GM23248 (cell line): Measurements from ENCODE around the gene REPS2. TPM values are rescaled to one million over a fixed set of nuclear protein-coding genes. Genes with fewer than 3 reads are reported as not detected.

Experiments
- DNase-seq: peaks from one replicate; pipeline ENCODE4 v3.0.0-alpha.2; 2015
- H2AFZ ChIP-seq: fragments of 200-600 bp; sonication (generic); 2 replicates; pipeline ENCODE4 v1.6.1; 2016; ENCODE audit warnings: antibody characterized with exemption
- H3F3A ChIP-seq: fragments of 200-600 bp; sonication (generic); 2 replicates; pipeline ENCODE4 v1.6.1; 2016; ENCODE audit warnings: mild to moderate bottlenecking, antibody characterized with exemption, mixed run types; ENCODE audit not compliant: insufficient read depth
- H3K27ac ChIP-seq: fragments of 200-600 bp; sonication (generic); 2 replicates; pipeline ENCODE4 v1.5.1; 2016; ENCODE audit warnings: mild to moderate bottlenecking
- H3K27me3 ChIP-seq: fragments of 200-600 bp; sonication (generic); replicated peaks from 2 replicates; pipeline ENCODE4 v1.6.1; 2016; ENCODE audit warnings: mild to moderate bottlenecking; ENCODE audit not compliant: insufficient read depth
- H3K36me3 ChIP-seq: fragments of 200-600 bp; sonication (generic); 2 replicates; pipeline ENCODE4 v1.6.1; 2016; ENCODE audit warnings: low read depth, mild to moderate bottlenecking
- H3K4me1 ChIP-seq: fragments of 200-600 bp; sonication (generic); 2 replicates; pipeline ENCODE4 v1.6.1; 2016; ENCODE audit warnings: mild to moderate bottlenecking; ENCODE audit not compliant: insufficient read depth
- H3K4me2 ChIP-seq: fragments of 200-600 bp; sonication (generic); one replicate; pipeline ENCODE4 v1.6.1; 2016; ENCODE audit warnings: mild to moderate bottlenecking; ENCODE audit not compliant: unreplicated experiment
- H3K4me3 ChIP-seq: fragments of 200-600 bp; sonication (generic); 2 replicates; pipeline ENCODE4 v1.5.1; 2016; ENCODE audit warnings: mild to moderate bottlenecking
- H3K79me2 ChIP-seq: fragments of 200-600 bp; sonication (generic); 2 replicates; pipeline ENCODE4 v1.6.1; 2016; ENCODE audit warnings: mild to moderate bottlenecking; ENCODE audit not compliant: insufficient read depth
- H3K9ac ChIP-seq: fragments of 200-600 bp; sonication (generic); 2 replicates; pipeline ENCODE4 v1.6.1; 2016; ENCODE audit warnings: mild to moderate bottlenecking
- H3K9me2 ChIP-seq: fragments of 200-600 bp; sonication (generic); 2 replicates; pipeline ENCODE4 v1.6.1; 2016; ENCODE audit warnings: mixed run types, mild to moderate bottlenecking, moderate library complexity; ENCODE audit not compliant: insufficient read depth
- H3K9me3 ChIP-seq: fragments of 200-600 bp; sonication (generic); one replicate; pipeline ENCODE4 v1.6.1; 2017; ENCODE audit warnings: low read depth
- H4K20me1 ChIP-seq: fragments of 200-600 bp; sonication (generic); 2 replicates; pipeline ENCODE4 v1.6.0; 2016; ENCODE audit not compliant: insufficient read depth
- EZH2 ChIP-seq: fragments of 200-600 bp; sonication (generic); IDR thresholded peaks from 2 replicates; pipeline ENCODE4 v1.6.1; 2018; ENCODE audit warnings: antibody characterized with exemption, mild to moderate bottlenecking; ENCODE audit not compliant: insufficient read depth, poor library complexity, severe bottlenecking
- EZH2phosphoT487 ChIP-seq: fragments of 200-600 bp; sonication (generic); IDR thresholded peaks from 2 replicates; pipeline ENCODE4 v1.6.1; 2018; ENCODE audit warnings: antibody characterized with exemption, moderate library complexity, mild to moderate bottlenecking, low read depth; ENCODE audit not compliant: insufficient read depth
- WGBS, 2 experiments: methylation state at CpG; one replicate each; pipeline ENCODE4 v1.1.6; 2015 to 2017; ENCODE audit warnings: low lambda C conversion rate in 2 of 2, low coverage in 1 of 2; ENCODE audit errors: missing lambda C conversion rate in 2 of 2; 5-methylcytosine and 5-hydroxymethylcytosine counted together
- in situ Hi-C: fragments of 300-500 bp; cut with MboI; formaldehyde crosslinking; loops from 2 replicates; pipeline ENCODE4 v1.15.0; 2020
- polyA plus RNA-seq: library from polyadenylated mRNA; unstranded; fragments of >200 nt; fragmentation: Nextera tagmentation; extraction: Ambion mirVana; gene quantifications from 2 replicates; pipeline ENCODE4 v1.2.1, GENCODE V29; 2016
- total RNA-seq: library from RNA; depleted of rRNA; stranded (reverse); fragments of >200 nt; shearing (Covaris generic); gene quantifications from 2 replicates; pipeline ENCODE4 v1.2.3, GENCODE V29; 2014

Gene REPS2
- total and polyA plus RNA-seq, 2 experiments from 2014 or later, result 0.03 to 0.11 TPM

DNA sequence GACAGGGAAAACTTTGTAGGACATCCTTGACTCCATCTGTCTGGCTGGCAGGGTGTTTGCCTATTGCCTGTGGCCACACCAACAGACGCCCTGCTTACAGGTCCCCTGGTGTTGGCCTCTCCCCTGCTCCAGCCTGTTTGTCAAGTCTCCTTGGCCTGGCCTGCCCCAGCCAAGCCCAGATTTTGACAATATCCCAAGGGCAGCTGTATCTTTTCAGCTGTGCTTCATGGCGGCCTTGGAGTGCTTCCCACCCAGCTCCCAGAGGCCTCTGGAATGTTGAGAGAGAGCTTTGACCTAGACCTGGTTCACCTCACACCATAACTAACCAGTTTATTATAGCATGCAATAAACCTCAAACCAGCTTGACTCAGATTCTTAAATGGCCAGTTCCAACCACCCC lies 224.5 kb downstream of the REPS2 start:
- no peaks in the 10 kb centered on the region for H3K4me1 ChIP-seq
- no peaks in the 10 kb centered on the region for H3K36me3 ChIP-seq
- no peak overlapping the region for H3K27ac ChIP-seq
- no peak overlapping the region for H3K4me3 ChIP-seq
- no peaks in the 10 kb centered on the region for H3F3A ChIP-seq
- H4K20me1 ChIP-seq, result no peaks in the 10 kb centered on the region
- no peak for DNase-seq
- no peak overlapping the region for H2AFZ ChIP-seq
- 58 to 61% methylated on average over 2 of the region's 2 CpGs for WGBS, 2 experiments
- H3K79me2 ChIP-seq, result no peaks in the 10 kb centered on the region
- H3K4me2 ChIP-seq, result no peak overlapping the region
- H3K27me3 ChIP-seq, result no peaks in the 10 kb centered on the region
- TF ChIP-seq EZH2 (no peak), EZH2phosphoT487 (no peak)
- no peak overlapping the region for H3K9ac ChIP-seq
- in situ Hi-C loops, result no loop called here
- H3K9me3 ChIP-seq, result no peaks in the 10 kb centered on the region
- no peaks in the 10 kb centered on the region for H3K9me2 ChIP-seq

- 13 to 24% methylated on average over 5 to 8 of the region's 8 CpGs for WGBS, 2 experiments
These were observed 228.2 kb downstream of the REPS2 start for GRCh38 chrX:17174671-17175070.

GRCh38 chrX:17182317-17182716 lies 235.9 kb downstream of the REPS2 start:
- Histone ChIP-seq H2AFZ (no peak overlapping the region), H3K36me3 (no peaks in the 10 kb centered on the region), H3K79me2 (no peaks in the 10 kb centered on the region), H3K9ac (no peak overlapping the region), H3K4me2 (no peak overlapping the region), H4K20me1 (no peaks in the 10 kb centered on the region), H3K4me1 (no peaks in the 10 kb centered on the region), H3F3A (no peaks in the 10 kb centered on the region), H3K4me3 (no peak overlapping the region), H3K9me2 (no peaks in the 10 kb centered on the region), H3K27ac (no peak overlapping the region), H3K27me3 (no peaks in the 10 kb centered on the region), H3K9me3 (no peaks in the 10 kb centered on the region)
- 62 to 72% methylated on average over 3 of the region's 3 CpGs for WGBS, 2 experiments
- TF ChIP-seq EZH2 (no peak), EZH2phosphoT487 (no peak)
- in situ Hi-C loops, result no loop called here
- DNase-seq, result no peak

More at GRCh38 chrX:17174671-17175070, 228.2 kb downstream of the REPS2 start:
- no peaks in the 10 kb centered on the region for H4K20me1 ChIP-seq
- H3K27ac ChIP-seq, result no peak overlapping the region
- H3K4me3 ChIP-seq, result no peak overlapping the region
- no peaks in the 10 kb centered on the region for H3K36me3 ChIP-seq
- no peak for TF ChIP-seq EZH2phosphoT487
- no peak for TF ChIP-seq EZH2
- no peak for DNase-seq
- H3K79me2 ChIP-seq, result no peaks in the 10 kb centered on the region
- H2AFZ ChIP-seq, result no peak overlapping the region
- H3K27me3 ChIP-seq, result no peaks in the 10 kb centered on the region
- no peaks in the 10 kb centered on the region for H3K9me2 ChIP-seq
- in situ Hi-C loops, result no loop called here
- H3K9me3 ChIP-seq, result no peaks in the 10 kb centered on the region
- no peak overlapping the region for H3K4me2 ChIP-seq
- H3F3A ChIP-seq, result no peaks in the 10 kb centered on the region
- H3K4me1 ChIP-seq, result no peaks in the 10 kb centered on the region
- no peak overlapping the region for H3K9ac ChIP-seq

- H2AFZ ChIP-seq, result no peak overlapping the region
- 50 to 51% methylated on average over 2 of the region's 2 CpGs for WGBS, 2 experiments
- no peak overlapping the region for H3K4me3 ChIP-seq
- no peak overlapping the region for H3K4me2 ChIP-seq
- no peaks in the 10 kb centered on the region for H3F3A ChIP-seq
- DNase-seq, result no peak
- H3K4me1 ChIP-seq, result no peaks in the 10 kb centered on the region
- no peaks in the 10 kb centered on the region for H3K79me2 ChIP-seq
- no peak for TF ChIP-seq EZH2phosphoT487
- TF ChIP-seq EZH2, result no peak
- H3K9ac ChIP-seq, result no peak overlapping the region
- H3K27ac ChIP-seq, result no peak overlapping the region
- no peaks in the 10 kb centered on the region for H4K20me1 ChIP-seq
- in situ Hi-C loops, result no loop called here
- H3K9me2 ChIP-seq, result no peaks in the 10 kb centered on the region
- H3K9me3 ChIP-seq, result no peaks in the 10 kb centered on the region
- H3K36me3 ChIP-seq, result no peaks in the 10 kb centered on the region
- H3K27me3 ChIP-seq, result no peaks in the 10 kb centered on the region
These were observed 237.1 kb downstream of the REPS2 start for GRCh38 chrX:17183566-17183965.

DNA sequence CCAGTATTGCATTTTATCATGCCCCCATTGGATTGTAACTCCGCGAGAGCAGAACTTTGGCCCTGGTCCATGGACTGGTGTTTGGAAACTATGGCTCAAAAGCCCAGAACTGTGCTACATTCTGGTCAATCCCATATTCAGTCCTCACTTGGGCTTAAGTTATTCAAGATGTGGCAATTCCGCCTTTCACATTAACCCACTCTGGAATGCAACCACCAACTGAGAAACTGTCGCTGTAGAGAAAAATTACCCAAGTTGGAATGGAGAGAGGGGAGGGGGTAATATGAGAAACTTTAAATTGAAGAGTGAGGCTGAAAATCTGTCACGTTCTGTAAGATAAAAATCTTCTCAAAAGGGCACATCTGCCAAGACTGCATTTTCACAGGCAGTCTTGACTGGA lies 239.0 kb downstream of the REPS2 start:
- in situ Hi-C loops, result no loop called here
- H3K79me2 ChIP-seq, result no peaks in the 10 kb centered on the region
- no peak overlapping the region for H3K27ac ChIP-seq
- H3K4me1 ChIP-seq, result no peaks in the 10 kb centered on the region
- no peak overlapping the region for H3K9ac ChIP-seq
- H2AFZ ChIP-seq, result no peak overlapping the region
- no peaks in the 10 kb centered on the region for H3K27me3 ChIP-seq
- no peak for TF ChIP-seq EZH2phosphoT487
- TF ChIP-seq EZH2, result no peak
- no peaks in the 10 kb centered on the region for H3K9me3 ChIP-seq
- WGBS, 2 experiments, result 10 to 12% methylated on average over 5 of the region's 5 CpGs
- no peaks in the 10 kb centered on the region for H3F3A ChIP-seq
- no peak for DNase-seq
- no peak overlapping the region for H3K4me3 ChIP-seq
- no peaks in the 10 kb centered on the region for H3K36me3 ChIP-seq
- no peaks in the 10 kb centered on the region for H3K9me2 ChIP-seq
- H4K20me1 ChIP-seq, result no peaks in the 10 kb centered on the region
- H3K4me2 ChIP-seq, result no peak overlapping the region
